Stimulated activated CD4-positive, alpha-beta T cell treated with anti-CD3 and anti-CD28 coated beads, Interleukin-15, amount 100 ng/mL, for 1 hour (primary cell): ENCODE results near the gene CBX2.
"Not testable (repeated sequence)": the region's sequence is repeated elsewhere in the genome, so short reads cannot be mapped to it uniquely, and the experiment has no call there.

Experiments used
- DNase-seq, 2 donors: peaks; one replicate each; pipeline ENCODE4 v3.0.0-alpha.2; 2020; ENCODE audit warnings: low read depth in 1 of 2, low spot score in 1 of 2

The CBX2 gene

DNA sequence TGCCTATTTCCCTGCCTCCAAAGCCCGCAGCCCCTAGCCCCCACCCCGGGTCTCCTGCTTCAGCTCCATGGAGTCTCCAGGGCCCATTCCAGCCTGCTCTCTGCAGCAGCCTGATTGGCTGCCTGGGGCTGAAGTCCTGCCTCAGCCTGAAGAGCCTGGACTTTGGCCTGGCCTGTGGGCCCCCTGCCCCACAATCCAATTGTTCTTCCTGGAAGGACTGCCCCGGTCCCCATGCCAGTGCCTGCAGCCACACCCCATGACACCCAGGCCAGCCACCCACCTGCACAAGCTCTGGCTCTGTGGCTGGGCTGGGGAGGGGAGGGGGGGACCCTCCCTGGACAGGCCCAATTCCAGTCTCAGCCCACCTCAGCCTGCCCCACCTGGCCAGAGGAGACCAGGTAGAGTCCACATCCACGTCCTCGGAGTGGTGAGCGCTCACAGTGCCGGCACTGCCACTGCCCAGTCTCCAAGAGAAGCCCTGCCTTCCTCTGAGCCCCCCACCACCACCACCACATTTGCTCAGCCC lies 34.9 kb upstream of the CBX2 start:
- no peak for DNase-seq

DNA sequence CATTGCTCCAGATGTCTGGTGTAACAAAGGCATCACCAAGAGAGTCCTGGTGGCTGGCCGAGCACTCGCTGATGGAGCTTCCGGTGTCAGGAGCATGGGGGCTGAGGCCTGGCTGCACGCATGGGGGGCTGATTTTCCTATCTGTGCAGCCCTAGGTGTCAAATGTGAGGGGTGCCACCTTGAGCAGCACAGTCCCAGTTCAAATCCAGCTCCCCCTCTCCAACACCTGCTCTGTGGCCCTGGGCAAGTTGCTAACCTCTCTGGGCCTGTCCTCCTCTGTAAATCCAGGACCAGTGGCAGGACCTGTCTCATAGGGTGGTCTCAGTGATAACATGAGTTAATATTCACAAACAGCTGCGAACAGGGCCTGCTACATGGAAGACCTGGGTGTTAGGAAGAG lies 34.3 kb upstream of the CBX2 start:
- no peak for DNase-seq

DNA sequence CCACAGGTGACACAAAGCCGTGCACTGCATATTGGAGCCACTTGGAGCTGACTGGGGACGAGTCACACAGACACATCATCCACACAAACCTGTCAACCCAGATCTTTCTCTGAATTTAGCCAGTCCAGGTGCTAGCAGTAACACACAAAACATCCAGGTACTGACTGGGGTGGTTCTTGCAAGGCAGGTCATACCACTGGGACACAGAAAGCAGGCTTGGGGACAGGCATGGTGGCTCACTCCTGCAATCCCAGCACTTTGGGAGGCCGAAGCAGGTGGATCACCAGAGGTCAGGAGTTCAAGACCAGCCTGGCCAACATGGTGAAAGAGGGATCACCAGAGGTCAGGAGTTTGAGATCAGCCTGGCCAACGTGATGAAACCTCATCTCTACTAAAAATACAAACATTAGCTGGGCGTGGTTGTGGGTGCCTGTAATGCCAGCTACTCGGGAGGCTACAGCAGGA lies 32.3 kb upstream of the CBX2 start:
- no peak for DNase-seq

DNA sequence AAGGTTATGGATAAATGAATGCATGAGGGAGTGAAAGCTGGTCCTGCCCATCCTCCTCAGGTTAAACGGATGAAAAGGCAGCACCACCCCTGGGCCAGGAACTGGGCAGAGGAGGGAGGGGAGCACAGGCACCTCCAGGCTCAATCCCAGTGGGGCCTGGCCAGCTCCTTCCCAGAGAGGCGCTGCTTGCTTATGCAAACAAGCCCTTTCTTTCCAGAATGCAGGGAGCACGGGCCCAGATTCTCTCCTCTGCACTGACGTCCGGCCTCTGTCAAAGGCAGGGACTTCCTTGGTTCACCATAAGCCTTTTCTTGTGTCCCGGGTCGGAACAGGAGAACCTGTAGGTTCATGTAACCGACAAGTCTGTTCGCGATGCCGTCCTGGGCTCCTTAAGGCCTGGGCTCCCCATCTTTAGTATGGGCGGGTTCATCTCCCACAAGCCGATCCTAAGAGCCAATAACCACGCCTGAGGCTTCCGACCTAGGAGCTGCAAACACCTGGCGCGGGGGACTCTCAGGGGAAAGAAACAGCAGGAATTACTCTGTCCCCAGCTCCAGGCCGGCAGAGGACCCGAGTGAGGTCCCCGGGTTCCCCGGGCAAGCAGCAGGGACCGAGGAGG lies 30.9 kb upstream of the CBX2 start:
- DNase-seq = no peak

DNA sequence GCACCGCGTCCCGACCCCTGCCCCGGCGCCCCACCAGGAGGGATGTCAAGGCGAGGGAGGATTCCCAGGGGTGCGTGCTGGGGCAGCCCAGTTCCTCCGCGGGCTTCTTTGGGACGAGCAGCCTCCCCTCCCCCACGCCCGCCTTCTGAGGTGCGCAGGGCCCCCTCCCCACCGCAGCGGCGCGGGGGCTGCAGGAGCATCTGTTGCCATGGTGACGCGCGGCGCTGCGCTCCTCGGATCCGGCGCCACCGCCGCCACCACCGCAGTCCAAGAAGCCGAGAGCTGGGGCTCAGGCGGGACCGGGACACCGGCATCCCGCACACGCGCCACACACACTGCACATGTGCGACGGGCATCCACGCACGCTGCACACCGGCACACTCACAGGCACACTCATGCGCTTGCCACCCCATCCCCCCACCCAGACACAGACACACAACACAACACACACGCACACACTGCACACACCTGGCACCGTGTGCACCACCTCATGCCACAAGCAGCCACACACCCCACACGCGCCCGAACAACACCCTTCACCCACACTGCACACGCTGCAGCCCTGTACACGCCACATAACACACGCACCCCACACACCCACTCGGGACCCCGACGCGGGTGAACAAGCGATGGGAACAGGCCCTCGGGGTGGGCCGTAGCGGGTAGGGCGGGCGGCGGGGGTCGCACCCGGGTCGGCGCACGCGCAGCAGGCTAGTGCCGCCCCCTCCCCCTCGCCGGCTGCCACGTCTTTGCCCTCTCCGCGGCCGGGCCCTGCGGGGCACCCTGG lies 30.2 kb upstream of the CBX2 start:
- DNase-seq = no peak

DNA sequence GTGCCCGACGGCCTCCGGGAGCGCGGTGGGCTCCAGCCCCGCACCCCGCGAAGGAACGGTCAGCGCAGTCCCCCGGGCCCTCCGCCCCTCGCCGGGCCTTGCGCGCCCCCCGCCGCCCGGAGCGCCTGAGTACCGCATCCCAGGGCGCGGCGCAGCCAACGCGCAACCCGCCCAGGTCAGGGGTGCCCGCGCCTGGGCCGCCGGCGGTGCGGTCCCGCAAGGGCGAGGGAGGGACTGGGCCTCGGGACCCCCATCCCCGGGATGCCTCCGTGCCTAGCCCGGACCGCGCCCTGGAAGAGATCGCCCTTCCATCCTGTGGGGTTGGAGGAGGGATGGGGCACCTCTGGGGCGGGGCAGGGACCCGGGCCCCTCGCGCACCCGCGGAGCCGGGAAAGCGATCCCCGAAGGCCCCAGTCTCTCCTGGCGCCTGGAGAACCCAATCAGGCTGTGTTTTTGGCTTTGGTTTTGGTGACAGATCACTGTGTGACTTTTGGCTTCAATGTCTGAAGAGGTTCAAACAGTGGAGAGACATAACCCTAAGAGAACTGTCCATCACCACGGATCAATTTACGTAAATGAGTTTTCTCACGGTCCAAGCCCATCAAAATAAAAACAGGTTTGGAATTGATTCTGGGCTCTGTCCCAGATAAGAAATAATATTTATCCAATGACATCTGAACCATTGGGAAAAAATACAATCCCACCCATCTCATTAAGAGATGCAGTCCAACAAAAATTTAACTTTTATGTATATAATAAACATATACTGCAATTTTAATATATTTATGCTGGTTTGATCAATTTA lies 29.5 kb upstream of the CBX2 start:
- no peak for DNase-seq

DNA sequence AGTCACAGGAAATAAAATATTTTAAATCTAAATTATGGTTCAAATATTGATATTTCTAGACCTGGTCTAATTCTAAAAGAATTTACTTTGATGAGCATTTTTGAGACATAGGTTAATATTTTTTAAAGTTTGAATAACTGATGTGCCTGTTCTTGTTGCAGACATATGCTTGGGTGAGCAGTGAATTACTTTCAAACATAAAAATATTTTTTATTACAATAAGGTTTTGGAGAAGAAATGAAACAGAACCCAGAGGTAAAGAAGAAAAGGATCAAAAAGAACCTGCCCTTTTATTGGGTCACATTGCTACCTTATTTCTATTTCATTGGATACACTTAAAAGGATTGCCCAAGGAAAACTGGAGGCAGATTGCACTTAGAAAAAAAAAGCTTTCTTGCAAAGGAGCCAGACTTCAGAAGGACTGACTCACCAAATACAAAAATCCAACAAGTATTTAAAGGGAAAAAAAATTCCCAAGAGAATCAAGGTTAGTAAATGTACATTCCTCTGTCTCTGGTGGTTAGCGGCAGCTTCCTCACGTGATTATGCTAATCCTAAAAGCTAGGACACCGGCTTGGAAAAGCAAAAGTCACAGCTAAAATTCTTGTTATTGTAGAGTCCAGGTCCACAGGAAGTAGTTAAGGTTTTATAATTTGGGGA lies 28.7 kb upstream of the CBX2 start:
- DNase-seq = no peak

DNA sequence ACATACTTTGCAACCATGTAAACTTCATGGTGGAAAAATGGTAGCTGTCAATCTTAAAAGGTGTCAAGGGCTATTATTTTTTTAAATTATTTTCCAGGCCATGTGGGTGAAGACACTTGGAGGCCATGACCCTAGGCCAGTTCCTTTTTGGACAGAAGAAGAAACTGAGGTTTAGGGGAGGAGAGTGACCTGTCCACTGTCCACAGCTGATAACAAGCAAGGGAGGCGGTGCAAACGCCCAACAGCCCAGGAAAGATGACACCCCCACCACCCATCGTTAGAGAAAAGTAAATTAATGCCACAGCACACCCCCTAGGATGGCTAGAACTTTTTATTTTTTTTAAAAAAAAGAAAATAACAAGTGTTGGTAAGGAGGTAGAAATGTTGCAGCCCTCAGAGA lies 28.0 kb upstream of the CBX2 start:
- no peak for DNase-seq

DNA sequence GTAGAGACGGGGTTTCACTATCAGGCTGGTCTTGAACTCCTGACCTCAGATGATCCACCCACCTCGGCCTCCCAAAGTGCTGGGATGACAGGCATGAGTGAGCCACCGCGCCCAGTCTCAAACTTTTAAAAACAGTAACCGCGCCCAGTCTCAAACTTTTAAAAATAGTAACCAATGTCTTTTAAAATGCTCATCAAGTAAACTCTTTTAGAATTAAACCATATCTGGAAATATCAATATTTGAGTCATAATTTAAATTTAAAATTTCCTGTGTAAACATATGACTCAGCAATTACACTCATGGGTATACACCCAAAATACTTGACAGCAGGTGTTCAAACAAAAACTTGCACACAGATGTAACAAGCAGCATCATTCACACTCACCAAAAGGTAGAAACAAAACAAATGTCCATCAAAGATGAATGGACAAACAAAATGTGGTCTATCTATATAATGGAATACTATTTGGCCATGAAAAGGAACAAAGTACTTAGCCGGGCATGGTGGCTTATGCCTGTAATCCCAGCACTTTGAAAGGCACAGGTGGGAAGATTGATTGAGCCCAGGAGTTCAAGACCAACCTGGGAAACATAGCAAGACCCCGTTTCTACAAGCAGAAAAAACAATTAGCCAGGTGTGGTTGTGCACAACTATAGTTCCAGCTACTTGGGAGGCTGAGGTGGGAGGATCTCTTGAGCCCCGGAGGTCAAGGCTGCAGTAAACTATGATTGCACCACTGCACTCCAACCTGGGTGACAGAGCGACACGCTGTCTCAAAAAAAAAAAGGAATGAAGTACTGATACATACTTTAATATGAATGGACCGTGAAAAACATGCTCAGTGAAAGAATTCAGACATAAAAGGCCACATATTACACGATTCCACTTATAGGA lies 27.1 kb upstream of the CBX2 start:
- no peak for DNase-seq

DNA sequence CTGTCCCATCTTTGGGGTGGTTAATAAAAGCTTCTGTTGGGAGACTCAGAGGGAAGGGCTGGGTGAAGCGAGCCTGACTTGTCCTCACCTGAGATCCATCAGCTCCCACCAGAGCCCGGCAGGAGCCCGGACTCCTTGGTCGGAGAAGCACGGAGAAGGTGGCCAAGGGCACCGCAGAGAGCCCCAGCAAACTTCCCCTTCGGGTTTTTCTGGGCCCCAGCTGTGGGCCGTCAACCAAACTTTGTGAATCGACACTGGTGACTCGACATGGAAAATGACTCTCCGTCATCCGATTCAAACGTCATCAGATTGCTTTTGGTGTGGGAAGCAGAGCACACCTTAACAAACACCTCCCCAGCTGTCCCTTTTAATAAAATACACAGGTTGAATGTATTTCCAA lies 25.8 kb upstream of the CBX2 start:
- DNase-seq = no peak

DNA sequence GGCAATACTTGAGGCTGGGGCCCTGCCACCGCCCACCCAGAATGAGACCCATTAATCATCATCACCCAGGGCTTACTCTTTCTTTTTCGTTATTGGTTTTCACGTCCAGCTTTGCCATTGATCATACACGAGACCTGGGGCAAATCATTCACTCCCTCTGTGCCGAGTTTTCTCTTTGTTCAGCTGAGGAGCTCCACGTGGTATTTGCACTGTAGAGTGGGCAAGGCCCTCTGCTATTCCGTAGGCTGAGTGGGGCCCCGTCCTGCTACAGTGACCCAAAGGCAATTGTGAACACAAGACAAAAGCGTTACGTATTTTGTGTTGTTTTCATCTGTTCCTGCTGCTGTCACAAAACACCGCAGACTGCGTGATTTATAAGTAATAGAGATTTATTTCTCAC lies 23.6 kb upstream of the CBX2 start:
- DNase-seq = no peak

DNA sequence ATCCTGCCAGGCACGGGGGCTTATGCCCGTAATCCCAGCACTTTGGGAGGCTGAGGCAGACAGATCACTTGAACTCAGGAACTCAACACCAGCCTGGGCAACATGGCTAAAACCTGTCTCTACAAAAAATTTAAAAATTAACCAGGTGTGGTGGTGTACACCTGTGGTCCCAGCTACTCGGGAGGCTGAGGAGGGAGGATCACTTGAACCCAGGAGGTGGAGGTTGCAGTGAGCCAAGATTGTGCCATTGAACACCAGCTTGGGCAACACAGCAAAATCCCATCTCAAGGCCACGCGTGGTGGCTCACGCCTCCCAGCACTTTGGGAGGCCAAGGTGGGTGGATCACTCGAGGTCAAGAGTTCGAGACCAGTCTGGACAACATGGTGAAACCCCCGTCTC lies 23.0 kb upstream of the CBX2 start:
- DNase-seq = not testable (repeated sequence)

DNA sequence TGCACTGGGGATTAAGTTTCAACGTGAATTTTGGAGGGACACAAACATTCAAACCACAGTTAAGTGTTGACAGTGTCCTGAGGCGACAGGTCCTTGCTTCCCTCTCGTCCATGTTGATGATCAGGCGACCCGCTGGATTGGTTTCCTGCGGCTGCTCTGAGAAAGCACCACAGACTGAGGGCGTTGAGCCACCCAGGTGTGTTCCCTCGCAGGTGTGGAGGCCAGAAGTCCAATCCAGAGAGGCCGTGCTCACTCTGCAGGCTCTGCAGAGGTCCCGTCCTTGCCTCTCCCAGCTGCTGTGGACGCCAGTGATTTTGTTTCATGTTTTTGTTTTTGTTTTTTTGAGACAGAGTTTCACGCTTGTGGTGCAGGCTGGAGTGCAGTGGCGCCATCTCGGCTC lies 22.4 kb upstream of the CBX2 start:
- DNase-seq = no peak

DNA sequence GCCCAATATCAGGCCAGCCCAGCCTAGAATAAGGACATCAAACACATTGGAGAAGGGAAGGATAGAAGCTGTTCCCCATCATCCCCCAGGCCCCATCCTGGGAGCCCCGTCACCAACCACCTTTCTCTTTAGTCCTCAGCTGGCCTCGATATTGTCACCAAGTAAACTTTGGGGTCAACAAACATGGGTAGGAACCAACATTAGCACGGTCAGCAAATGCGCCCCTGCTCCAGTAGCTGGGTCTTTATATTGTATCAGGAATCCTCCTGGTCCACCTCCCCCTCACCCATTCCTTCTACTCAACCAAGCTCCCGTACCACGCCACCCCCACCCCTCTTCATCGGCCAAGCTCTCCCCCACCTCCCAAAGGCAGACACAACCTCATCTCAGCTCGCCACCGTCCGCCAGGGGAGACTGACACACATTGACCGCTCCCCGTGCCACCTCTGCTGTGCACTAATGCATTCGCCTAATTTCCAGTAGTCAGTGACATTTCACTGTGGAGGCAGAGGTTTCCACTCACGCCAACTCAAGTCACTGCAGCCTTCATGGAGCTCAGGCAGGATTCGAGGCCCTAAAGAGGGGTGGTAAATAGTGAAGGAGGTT lies 20.7 kb upstream of the CBX2 start:
- no peak for DNase-seq

DNA sequence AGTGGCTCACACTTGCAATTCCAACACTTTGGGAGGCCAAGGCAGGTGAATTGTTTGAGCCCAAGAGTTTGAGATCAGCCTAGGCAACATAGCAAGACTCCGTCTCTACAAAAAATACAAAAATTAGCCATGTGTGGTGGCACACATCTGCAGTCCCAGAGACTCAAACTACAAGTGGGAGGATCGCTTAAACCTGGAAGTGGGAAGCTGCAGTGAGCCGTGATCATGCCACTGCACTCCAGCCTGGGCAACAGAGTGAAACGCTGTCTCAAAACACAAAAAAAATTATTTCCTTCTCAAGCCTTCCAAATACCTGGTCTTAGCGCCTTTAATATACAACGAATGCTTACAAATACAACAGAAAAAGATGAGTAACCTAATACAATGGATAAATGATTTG lies 19.7 kb upstream of the CBX2 start:
- DNase-seq = no peak

DNA sequence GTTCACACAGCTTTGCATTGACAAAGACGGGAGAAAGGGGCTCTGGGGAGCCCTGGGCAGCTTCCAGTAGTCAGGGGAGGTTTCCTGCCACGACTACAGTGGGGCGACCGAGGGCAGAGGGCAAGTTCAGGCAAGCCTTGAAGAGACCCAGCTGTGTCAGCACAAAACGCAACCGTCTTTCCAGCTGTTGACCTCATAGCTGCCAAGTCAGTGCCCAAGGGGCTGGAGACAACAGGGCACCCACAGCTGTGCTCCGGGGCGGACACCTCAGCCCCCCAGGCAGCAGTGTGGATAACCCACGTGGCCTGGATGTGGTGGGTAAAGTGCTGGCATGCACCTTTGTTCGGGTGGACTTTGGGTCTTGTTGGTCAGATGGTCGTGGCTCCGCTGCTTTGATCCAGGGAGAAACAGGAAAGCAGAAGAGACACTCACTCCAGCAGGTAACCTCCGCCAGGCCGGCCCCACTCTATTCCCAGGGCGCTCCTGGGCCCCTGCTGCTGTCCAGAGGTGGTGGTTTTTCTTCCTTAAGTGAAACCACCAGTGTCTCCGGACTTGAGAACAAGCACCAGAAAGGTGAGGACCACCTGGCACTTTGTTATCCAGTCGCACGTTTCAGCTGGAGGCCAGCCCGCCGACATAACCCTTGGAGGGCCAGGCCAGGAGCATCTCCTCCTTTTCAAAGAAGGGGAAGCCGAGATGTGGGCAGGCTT lies 17.6 kb upstream of the CBX2 start:
- no peak for DNase-seq

DNA sequence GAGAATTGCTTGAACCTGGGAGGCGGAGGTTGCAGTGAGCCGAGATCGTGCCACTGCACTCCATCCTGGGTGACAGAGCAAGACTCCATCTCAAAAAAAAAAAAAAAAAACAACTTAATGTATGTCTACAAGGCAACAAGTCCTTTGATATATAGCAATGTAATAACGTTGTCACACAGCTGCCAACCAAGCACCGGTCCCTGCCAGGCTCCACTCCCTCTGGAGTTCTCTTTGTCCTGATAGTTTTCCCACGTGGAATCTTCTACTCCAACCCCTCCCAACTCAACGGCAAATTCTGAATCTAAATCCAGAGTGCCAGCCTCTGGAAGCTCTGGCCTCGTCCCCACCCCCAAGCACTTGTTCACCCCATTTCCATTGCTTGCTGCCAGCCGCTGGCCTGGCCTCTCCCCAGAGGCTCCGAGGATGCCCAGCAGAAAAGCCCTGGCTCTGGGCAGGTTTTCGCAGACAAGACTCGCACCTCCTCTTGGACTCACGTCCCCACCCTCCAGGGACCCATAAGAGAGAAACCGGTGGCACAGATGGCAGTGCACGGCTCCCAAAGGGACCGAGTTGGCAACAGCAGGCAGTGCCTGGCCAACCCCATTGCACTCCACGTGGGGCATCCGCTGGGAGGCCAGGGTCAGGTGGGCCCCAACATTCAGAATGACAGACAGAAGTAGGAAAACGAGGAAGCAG lies 15.9 kb upstream of the CBX2 start:
- no peak for DNase-seq

DNA sequence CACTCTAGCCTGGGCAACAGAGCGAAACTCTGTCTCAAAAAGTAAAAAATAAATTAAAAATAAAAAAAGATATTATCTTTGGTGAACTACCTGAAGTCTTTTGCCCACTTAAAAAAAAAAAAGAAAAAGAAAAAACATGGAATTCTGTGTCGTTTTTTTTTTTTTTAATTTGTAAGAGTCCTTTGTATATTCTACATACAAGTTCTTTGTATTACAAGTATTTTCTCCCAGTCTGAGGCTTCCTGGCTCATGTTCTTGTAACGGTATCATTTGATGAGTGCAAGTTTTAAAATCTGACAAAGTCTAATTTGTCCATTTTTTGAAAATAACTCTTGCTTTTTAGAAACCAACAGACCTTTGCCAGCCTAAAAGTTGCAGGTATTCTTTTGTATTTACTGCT lies 12.2 kb upstream of the CBX2 start:
- no peak for DNase-seq
